HG02943 (cell line): ENCODE measurements around the gene PRCD.

Experiments
- ATAC-seq: cut with Tn5 transposase; IDR thresholded peaks from one replicate; pipeline ENCODE4 v1.9.1; 2021; ENCODE audit warnings: mild to moderate bottlenecking, low read depth, moderate library complexity; ENCODE audit not compliant: unreplicated experiment

The PRCD gene

GRCh38 chr17:76586741-76587487, 47.1 kb downstream of the PRCD start:
- ATAC-seq, result no peak

GRCh38 chr17:76588182-76588581, 48.3 kb downstream of the PRCD start:
- no peak for ATAC-seq

- no peak for ATAC-seq
Observed at GRCh38 chr17:76593384-76593826, 53.6 kb downstream of the PRCD start.

GRCh38 chr17:76593959-76594358, 54.1 kb downstream of the PRCD start:
- ATAC-seq, result no peak

GRCh38 chr17:76594690-76595089, 54.8 kb downstream of the PRCD start:
- ATAC-seq, result no peak
